IMR-90 (cell line): ENCODE results near the gene TBX15. TPM values are rescaled to one million over a fixed set of nuclear protein-coding genes. Genes with fewer than 3 reads are reported as not detected.

Experiments
- ATAC-seq: fragments of 200-7000 bp; cut with Tn5 transposase; 2 replicates; pipeline ENCODE4 v1.9.1; 2020; ENCODE audit warnings: low read depth, mild to moderate bottlenecking, moderate library complexity
- BruUV-seq: library from RNA; stranded (reverse); fragments of 400-500 nt; replicated peaks from 2 replicates; lab custom pipeline; 2021; lab: Mats Ljungman, UMichigan
- CTCF ChIA-PET: fragments of 300-600 bp; formaldehyde crosslinking; extraction: SDS; loops from one replicate; lab custom pipeline; 2021; ENCODE audit warnings: antibody characterized with exemption; lab: Yijun Ruan, JAX
- POLR2A ChIA-PET: fragments of 300-600 bp; sonication (Branson Sonifier 250); formaldehyde crosslinking; loops from one replicate; lab custom pipeline; 2022; ENCODE audit warnings: antibody characterized with exemption; ENCODE audit not compliant: unreplicated experiment; lab: Charles Lee
- DNase-seq: peaks from one replicate; pipeline ENCODE4 v3.0.0; 2013
- H2AFZ ChIP-seq: replicated peaks from 2 replicates; pipeline ENCODE3; 2013; ENCODE audit warnings: low read length, mild to moderate bottlenecking; ENCODE audit not compliant: poor library complexity
- H2AK5ac ChIP-seq: 2 replicates; pipeline ENCODE4 v1.6.1; 2013; ENCODE audit warnings: low read depth, low read length, inconsistent platforms
- H2AK9ac ChIP-seq: replicated peaks from 2 replicates; pipeline ENCODE3; 2013; ENCODE audit warnings: mild to moderate bottlenecking, low read depth, low read length, moderate library complexity; ENCODE audit not compliant: poor library complexity
- H2BK120ac ChIP-seq: 2 replicates; pipeline ENCODE4 v1.6.1; 2013; ENCODE audit warnings: low read depth, low read length, inconsistent platforms
- H2BK15ac ChIP-seq: 3 replicates; pipeline ENCODE4 v1.6.1; 2013; ENCODE audit warnings: low read depth, low read length, inconsistent platforms
- H2BK20ac ChIP-seq: 2 replicates; pipeline ENCODE4 v1.6.1; 2013; ENCODE audit warnings: low read depth, mild to moderate bottlenecking, inconsistent platforms, low read length, moderate library complexity
- H2BK5ac ChIP-seq: 2 replicates; pipeline ENCODE4 v1.6.1; 2013; ENCODE audit warnings: mild to moderate bottlenecking, low read depth, low read length, inconsistent platforms; ENCODE audit not compliant: poor library complexity, severe bottlenecking
- H3K14ac ChIP-seq: replicated peaks from 2 replicates; pipeline ENCODE4 v1.6.1; 2013; ENCODE audit warnings: low read depth, low read length, inconsistent platforms
- H3K18ac ChIP-seq: 2 replicates; pipeline ENCODE4 v1.6.1; 2013; ENCODE audit warnings: low read depth, low read length, control low read depth
- H3K23ac ChIP-seq: 2 replicates; pipeline ENCODE4 v1.6.1; 2013; ENCODE audit warnings: low read depth, low read length, inconsistent platforms
- H3K27ac ChIP-seq: 2 replicates; pipeline ENCODE4 v1.5.1; 2013; ENCODE audit warnings: mild to moderate bottlenecking, control low read depth, low read length; ENCODE audit not compliant: insufficient read depth
- H3K27me3 ChIP-seq: 2 replicates; pipeline ENCODE4 v1.6.1; 2013; ENCODE audit warnings: low read length; ENCODE audit not compliant: control insufficient read depth, insufficient read depth
- H3K36me3 ChIP-seq: 2 replicates; pipeline ENCODE4 v1.6.1; 2013; ENCODE audit warnings: low read length, mixed read lengths; ENCODE audit not compliant: control insufficient read depth, insufficient read depth
- H3K4ac ChIP-seq: 2 replicates; pipeline ENCODE4 v1.6.1; 2013; ENCODE audit warnings: low read depth, low read length, inconsistent platforms
- H3K4me1 ChIP-seq: 2 replicates; pipeline ENCODE4 v1.6.1; 2013; ENCODE audit warnings: low read length, mixed read lengths; ENCODE audit not compliant: control insufficient read depth, insufficient read depth
- H3K4me2 ChIP-seq: 2 replicates; pipeline ENCODE4 v1.6.1; 2013; ENCODE audit warnings: low read depth, mild to moderate bottlenecking, control low read depth, low read length, moderate library complexity
- H3K4me3 ChIP-seq: 2 replicates; pipeline ENCODE4 v1.5.1; 2013; ENCODE audit warnings: low read depth, mild to moderate bottlenecking, control low read depth, low read length, moderate library complexity; ENCODE audit not compliant: insufficient read depth
- H3K56ac ChIP-seq: 2 replicates; pipeline ENCODE4 v1.6.1; 2013; ENCODE audit warnings: low read length, inconsistent platforms; ENCODE audit not compliant: insufficient read depth; ENCODE audit errors: extremely low read depth
- H3K79me1 ChIP-seq, 2 experiments: 2 replicates each; pipeline ENCODE4 v1.6.1; 2013; ENCODE audit warnings: low read length in 2 of 2, inconsistent platforms in 1 of 2, low read depth in 1 of 2
- H3K9ac ChIP-seq: 2 replicates; pipeline ENCODE4 v1.6.1; 2013; ENCODE audit warnings: low read depth, low read length, control low read depth
- H3K9me1 ChIP-seq: 2 replicates; pipeline ENCODE4 v1.6.1; 2013; ENCODE audit warnings: low read length, inconsistent platforms; ENCODE audit not compliant: insufficient read depth
- H3K9me3 ChIP-seq: 2 replicates; pipeline ENCODE4 v1.6.1; 2013; ENCODE audit warnings: low read length; ENCODE audit not compliant: control insufficient read depth, insufficient read depth
- H4K20me1 ChIP-seq: 2 replicates; pipeline ENCODE4 v1.6.1; 2013; ENCODE audit warnings: low read length, inconsistent platforms; ENCODE audit not compliant: insufficient read depth
- H4K5ac ChIP-seq: 2 replicates; pipeline ENCODE4 v1.6.1; 2013; ENCODE audit warnings: mild to moderate bottlenecking, low read depth, low read length, control low read depth
- H4K8ac ChIP-seq, 2 experiments: 2 replicates each; pipeline ENCODE4 v1.6.1; 2013; ENCODE audit warnings: low read depth in 2 of 2, low read length in 2 of 2, control low read depth in 1 of 2, inconsistent platforms in 1 of 2
- H4K91ac ChIP-seq: 2 replicates; pipeline ENCODE4 v1.6.1; 2013; ENCODE audit warnings: low read depth, low read length, inconsistent platforms; ENCODE audit not compliant: insufficient read depth
- BHLHE40 ChIP-seq: fragments of 150-350 bp; IDR thresholded peaks from 2 replicates; pipeline ENCODE4 v1.6.1; 2016; ENCODE audit warnings: mild to moderate bottlenecking, low read depth, low read length
- CEBPB ChIP-seq: IDR thresholded peaks from 2 replicates; pipeline ENCODE4 v1.6.1; 2012; ENCODE audit warnings: low read depth, low read length, improper control_type of control experiment
- CHD1 ChIP-seq: IDR thresholded peaks from 2 replicates; pipeline ENCODE4 v1.6.1; 2012; ENCODE audit warnings: low read depth, low read length, improper control_type of control experiment
- CTCF ChIP-seq: conservative IDR thresholded peaks from 2 replicates; pipeline ENCODE4 v1.5.1; 2012; ENCODE audit warnings: mild to moderate bottlenecking, low read depth, low read length, improper control_type of control experiment
- MAZ ChIP-seq: IDR thresholded peaks from 2 replicates; pipeline ENCODE4 v1.6.1; 2012; ENCODE audit warnings: low read depth, mild to moderate bottlenecking, low read length, improper control_type of control experiment, moderate library complexity, borderline replicate concordance
- MXI1 ChIP-seq: IDR thresholded peaks from 2 replicates; pipeline ENCODE4 v1.6.1; 2012; ENCODE audit warnings: low read depth, mild to moderate bottlenecking, low read length, moderate library complexity, borderline replicate concordance
- RFX5 ChIP-seq: IDR thresholded peaks from 2 replicates; pipeline ENCODE4 v1.8.0; 2012; ENCODE audit warnings: low read depth, mild to moderate bottlenecking, low read length, moderate library complexity
- SMC3 ChIP-seq: fragments of 150-350 bp; IDR thresholded peaks from 2 replicates; pipeline ENCODE4 v1.6.1; 2016; ENCODE audit warnings: low read depth, mild to moderate bottlenecking, antibody characterized with exemption, low read length, moderate library complexity
- WGBS, 2 experiments: methylation state at CpG; one replicate each; pipeline versions ENCODE4 v1.1.5 to v1.1.7; 2013; ENCODE audit warnings: missing lambda C conversion rate in 2 of 2; ENCODE audit not compliant: insufficient read length in 1 of 2; ENCODE audit errors: extremely low coverage in 2 of 2; 5-methylcytosine and 5-hydroxymethylcytosine counted together
- dilution Hi-C: fragments of 300-500 bp; cut with HindIII; formaldehyde crosslinking; loops from one replicate; pipeline ENCODE4 v1.14.3; 2018; ENCODE audit warnings: low sequenced_read_pairs; ENCODE audit not compliant: unreplicated experiment
- in situ Hi-C: fragments of 300-500 bp; cut with MboI; formaldehyde crosslinking; loops from 3 replicates; pipeline ENCODE4 v1.14.3; 2019; ENCODE audit warnings: low sequenced_read_pairs, inconsistent platforms, mixed read lengths
- intact Hi-C: fragments of 100-400 bp; cut with micrococcal nuclease; formaldehyde crosslinking; loops from 2 replicates; pipeline ENCODE4 v1.10.0; 2022
- polyA plus RNA-seq, 3 experiments: library from polyadenylated mRNA; depleted of rRNA; stranded (reverse); fragments of >200 nt; gene quantifications; 2 replicates each; pipeline ENCODE4 v1.2.3, GENCODE V29; 2012; ENCODE audit warnings: low replicate concordance in 1 of 3
- total RNA-seq: library from RNA; depleted of rRNA; stranded (reverse); fragments of >200 nt; gene quantifications from 2 replicates; pipeline ENCODE4 v1.2.3, GENCODE V29; 2012
- TF ChIP-seq, protein P1 (sequence below): fragments of 150-350 bp; IDR thresholded peaks from 2 replicates; pipeline ENCODE4 v1.6.1; 2016; ENCODE audit warnings: low read depth, mild to moderate bottlenecking, low read length, moderate library complexity, borderline replicate concordance

TBX15 gene
- total and polyA plus RNA-seq, 2 of the 4 experiments (the other 2 are of a cell fraction) = not detected

DNA sequence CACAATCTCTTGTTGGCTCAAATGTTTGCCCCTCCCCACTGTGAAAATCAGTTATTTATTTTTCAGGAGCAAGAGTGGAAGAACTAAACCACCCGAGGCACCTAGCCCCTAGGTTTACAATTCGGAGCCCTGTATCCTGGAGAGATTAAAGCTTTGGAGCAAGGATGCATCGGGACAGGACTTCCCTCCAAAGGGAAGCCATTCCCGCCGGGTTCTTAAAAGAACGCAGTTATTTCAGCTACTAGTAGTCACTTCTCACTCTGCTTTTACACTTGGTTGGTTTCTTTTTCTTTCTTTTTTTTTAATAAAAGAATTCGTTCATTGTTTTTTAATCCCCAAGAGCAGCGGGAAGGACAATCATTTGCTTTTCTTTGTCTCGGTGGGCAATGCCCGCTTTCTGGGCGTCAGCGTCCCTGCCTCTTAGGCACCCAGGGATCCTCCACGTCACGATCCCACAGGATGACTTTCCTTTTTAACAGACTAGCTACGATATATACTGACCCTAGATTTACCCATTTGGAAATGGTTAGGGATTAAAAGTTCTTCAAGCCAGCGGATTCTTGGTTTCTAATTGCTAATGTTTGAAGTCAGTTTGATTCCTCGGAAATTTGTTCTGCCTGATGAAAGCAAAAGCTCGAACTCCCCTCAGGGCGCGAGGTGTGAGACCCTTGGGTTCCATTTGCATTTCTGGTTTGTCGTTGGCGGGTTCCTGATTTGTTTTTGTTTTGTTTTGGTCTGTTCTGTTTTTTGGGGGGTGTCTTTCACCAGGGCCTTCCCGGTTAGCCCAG lies 9.0 kb downstream of the TBX15 start (continued):
- TF ChIP-seq, protein P1, sequence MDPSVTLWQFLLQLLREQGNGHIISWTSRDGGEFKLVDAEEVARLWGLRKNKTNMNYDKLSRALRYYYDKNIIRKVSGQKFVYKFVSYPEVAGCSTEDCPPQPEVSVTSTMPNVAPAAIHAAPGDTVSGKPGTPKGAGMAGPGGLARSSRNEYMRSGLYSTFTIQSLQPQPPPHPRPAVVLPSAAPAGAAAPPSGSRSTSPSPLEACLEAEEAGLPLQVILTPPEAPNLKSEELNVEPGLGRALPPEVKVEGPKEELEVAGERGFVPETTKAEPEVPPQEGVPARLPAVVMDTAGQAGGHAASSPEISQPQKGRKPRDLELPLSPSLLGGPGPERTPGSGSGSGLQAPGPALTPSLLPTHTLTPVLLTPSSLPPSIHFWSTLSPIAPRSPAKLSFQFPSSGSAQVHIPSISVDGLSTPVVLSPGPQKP = no peak
- no peak for TF ChIP-seq CEBPB

GRCh38 chr1:118977600-118977999 lies 10.5 kb downstream of the TBX15 start:
- Histone ChIP-seq H4K20me1 (no peaks in the 10 kb centered on the region), H3K4me3 (no peak overlapping the region), H2BK20ac (no peak overlapping the region), H3K56ac (no peak overlapping the region), H4K8ac (no peak overlapping the region), H3K9ac (no peak overlapping the region), H3K14ac (no peak overlapping the region), H2BK120ac (no peak overlapping the region), H2AK9ac (no peak overlapping the region), H3K4me2 (no peak overlapping the region), H3K9me3 (peaks cover 5% of the 10 kb centered on the region; the same call in 1 of the 2 replicates), H3K27me3 (peaks cover 59% of the 10 kb centered on the region), H2AK5ac (no peak overlapping the region), H3K9me1 (no peaks in the 10 kb centered on the region), H4K5ac (no peak overlapping the region), H3K23ac (no peak overlapping the region), H3K79me1 (no peaks in the 10 kb centered on the region), H2AFZ (no peak overlapping the region), H3K4me1 (peaks cover 2% of the 10 kb centered on the region; the same call in 1 of the 2 replicates), H2BK15ac (no peak overlapping the region), H3K27ac (no peak overlapping the region), H2BK5ac (no peak overlapping the region), H3K36me3 (no peaks in the 10 kb centered on the region), H4K91ac (no peak overlapping the region), H3K18ac (no peak overlapping the region), H3K4ac (no peak overlapping the region)
- DNase-seq (no peak), ATAC-seq (no peak)
- POLR2A ChIA-PET = no interaction called here
- BruUV-seq = no TSS peak
- CTCF ChIA-PET = interaction anchor here (1.4 kb wide), 1 partner anchor 31 kb away, joined by 3 read pairs; no protein-coding TSS in a partner anchor
- intact Hi-C loops = no loop called here
- no CpG with 5 or more reads among the region's 2 CpGs for WGBS, 2 experiments
- dilution Hi-C loops = no loop called here
- in situ Hi-C loops = no loop called here
- no peak for TF ChIP-seq MXI1
- TF ChIP-seq BHLHE40 = no peak
- TF ChIP-seq SMC3 = no peak
- no peak for TF ChIP-seq CHD1
- no peak for TF ChIP-seq RFX5
- TF ChIP-seq, protein P1 = no peak
- no peak for TF ChIP-seq CEBPB
- TF ChIP-seq CTCF = no peak
- TF ChIP-seq MAZ = no peak
